ENCODE results near the gene MBTD1.

Gene MBTD1

GRCh38 chr17:51144266-51145022, 115.4 kb downstream of the MBTD1 start:
- DNase-seq (ENCODE audit: low read depth), result no peak

- DNase-seq (ENCODE audit: low read depth), result no peak
Measured at GRCh38 chr17:51142597-51142996, 117.3 kb downstream of the MBTD1 start.

GRCh38 chr17:51135956-51136355, 123.9 kb downstream of the MBTD1 start:
- DNase-seq (ENCODE audit: low read depth), result no peak

GRCh38 chr17:51133365-51133764, 126.5 kb downstream of the MBTD1 start:
- DNase-seq (ENCODE audit: low read depth), result peak; percentile 34

DNA sequence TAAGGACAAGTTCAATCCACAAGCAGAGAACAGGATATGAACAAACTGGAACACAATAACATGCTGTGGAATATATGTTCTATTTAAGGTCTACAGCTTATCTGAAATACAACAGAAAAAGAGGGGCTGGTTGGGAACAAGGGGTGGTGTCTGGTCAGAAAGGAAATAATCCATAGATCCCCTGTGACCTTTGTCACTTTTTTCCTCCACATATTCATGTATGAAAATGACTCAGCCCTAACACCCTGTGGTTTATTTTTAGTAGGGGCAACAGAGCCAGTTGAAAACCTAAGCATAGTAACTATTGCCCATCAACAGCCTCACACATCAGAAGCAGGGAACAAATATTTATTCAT, 126.9 kb downstream of the MBTD1 start:
- peak; percentile 36 for DNase-seq (ENCODE audit: low read depth)

DNA sequence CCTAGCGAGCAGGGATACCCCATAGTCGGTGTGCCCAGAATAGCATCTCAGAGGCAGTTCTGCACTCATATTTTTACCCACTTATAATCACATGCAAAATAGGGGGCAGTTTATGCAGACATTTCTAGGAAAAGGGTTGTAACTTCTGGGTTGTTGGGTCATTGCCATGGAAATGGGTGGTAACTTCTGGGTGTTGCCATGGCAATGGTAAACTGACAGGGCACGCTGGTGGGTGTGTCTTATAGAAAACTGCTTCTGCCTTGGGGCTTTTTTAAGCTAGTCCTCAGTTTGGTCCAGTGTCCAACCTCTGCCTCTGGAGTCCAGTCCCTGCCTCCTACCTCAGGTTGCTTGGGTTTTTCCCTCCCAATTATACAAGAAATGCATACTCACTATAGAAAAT, 131.8 kb downstream of the MBTD1 start:
- peak; percentile 32 for DNase-seq (ENCODE audit: low read depth)

All from EH (cell line).